DMS79 treated with DMSO at 0.1 percent for 48 hours (cell line): ENCODE measurements around the gene PTPRD.

Source experiments
- DNase-seq: peaks from one replicate; lab custom pipeline; 2025; lab: John Stamatoyannopoulos, UW

The PTPRD gene

DNA sequence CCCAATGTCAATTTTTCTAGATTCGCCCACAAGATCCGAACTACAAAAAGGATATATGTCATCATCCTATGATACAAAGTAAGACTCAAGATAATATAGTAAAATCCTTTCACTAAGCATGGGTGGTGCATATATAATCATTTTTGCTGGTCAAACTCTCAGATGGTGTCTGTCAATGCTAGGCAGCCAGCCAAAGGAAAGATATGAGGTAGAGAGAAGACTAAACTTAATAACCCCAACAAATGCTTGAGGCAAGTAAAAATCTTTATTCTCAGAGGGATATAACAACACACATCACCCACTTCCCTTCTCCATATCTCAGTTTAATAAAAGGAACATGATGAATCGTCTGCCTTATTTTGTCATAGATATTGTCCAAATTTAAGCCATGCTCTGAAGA lies 1972.0 kb downstream of the PTPRD start:
- no peak for DNase-seq

DNA sequence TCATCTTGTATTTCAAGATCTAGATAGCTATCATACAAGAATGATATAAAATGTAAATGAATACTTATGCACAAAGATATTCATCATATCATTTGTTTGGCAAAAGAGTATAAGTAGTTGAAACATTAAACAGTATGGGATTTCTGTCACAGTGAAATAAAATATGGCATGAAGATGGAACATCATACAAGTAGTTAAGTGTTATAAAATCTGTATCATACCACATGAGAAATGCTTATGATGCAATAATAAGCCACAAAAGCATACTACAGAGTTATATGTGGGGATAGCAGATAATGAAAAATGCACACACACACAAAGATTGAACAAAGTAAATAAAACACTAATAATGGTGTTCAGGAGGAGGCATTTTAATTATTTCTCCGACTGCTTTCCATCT lies 1975.2 kb downstream of the PTPRD start:
- DNase-seq = no peak

DNA sequence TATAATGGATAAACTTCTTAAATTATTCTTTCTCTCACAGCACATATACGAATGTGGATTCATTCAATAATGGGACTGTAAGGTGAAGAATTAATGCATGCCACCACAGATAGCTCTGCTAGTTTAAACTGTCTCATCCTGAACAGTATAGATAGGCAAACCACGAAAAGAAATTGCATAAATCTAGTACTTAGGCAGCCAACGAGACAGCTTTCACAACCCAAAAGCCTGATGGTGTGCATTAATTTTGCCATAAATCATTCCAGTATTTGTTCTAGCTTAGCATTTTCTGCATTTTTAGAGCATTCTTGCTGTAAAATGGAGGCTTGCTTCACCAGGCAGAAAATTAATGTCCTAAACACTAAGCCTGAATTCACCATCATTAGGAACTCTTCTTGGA lies 1979.0 kb downstream of the PTPRD start:
- no peak for DNase-seq

DNA sequence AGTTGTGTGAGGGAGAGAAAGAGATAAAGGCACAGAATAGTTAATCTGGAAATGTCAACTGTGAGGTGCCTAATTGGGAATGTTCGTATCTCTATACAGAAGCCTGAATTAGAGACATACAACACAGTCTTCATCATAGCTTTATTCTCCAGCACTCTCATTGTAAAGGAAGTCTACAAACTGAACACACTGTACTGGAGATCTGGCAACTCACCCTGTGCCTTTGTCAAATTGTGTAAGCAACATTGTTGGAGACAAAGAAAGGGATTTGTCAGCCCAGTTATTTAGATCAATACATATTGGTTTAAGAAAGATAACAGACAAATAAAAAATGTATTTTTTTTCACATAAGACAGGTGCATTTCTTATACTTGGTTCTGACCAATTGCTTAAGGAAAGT lies 1980.3 kb downstream of the PTPRD start:
- DNase-seq = no peak

DNA sequence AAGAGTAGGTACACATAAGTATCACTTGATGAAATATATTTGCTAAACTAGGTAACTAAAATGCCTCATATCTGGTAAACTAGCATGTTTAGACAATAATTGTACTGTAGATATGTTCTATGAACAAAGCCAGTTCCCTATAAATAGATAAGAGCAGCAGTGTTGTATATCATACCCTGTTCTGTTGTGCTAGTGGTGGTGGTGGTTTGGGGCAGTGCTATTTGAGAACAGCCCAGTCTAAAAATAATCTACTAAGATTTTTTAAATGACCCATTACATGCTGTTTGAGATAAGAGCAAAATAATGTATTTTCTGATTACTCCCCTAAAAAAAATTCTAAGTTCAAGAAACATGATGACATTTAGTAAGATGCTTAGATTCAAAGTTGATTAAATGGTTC lies 1984.0 kb downstream of the PTPRD start:
- DNase-seq = no peak

DNA sequence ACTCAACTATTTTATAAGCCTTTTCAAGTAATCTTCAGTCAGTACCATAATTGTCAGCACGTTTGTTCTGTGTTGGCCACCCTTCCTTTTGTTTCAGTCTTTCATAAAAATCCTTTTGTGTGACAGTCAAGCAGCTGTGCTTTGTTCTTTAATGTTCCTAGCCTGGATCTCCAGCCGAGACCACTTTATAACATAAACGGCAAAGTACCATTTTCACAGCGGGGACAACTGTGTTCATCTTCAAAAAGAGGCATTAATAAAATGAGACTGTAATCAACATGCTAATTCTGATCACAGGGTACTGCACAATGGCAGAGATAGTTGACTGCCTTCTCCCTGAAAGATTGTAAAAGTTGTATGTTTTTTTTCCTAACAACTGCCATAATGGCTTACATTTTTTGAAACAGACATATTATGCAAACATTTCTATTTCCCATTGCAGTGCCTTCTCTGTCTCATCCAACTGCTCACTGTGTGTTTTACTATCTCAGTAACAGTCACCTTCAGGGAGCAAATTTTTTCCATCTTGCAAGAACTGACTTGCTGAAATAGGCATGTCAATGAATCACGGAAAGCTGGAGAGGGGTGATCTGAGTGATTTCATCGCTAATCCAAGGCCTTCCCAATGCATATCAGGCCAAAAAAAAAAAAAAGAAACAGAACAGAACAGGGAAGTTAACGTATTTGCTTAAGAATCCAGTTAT lies 1984.7 kb downstream of the PTPRD start:
- no peak for DNase-seq

DNA sequence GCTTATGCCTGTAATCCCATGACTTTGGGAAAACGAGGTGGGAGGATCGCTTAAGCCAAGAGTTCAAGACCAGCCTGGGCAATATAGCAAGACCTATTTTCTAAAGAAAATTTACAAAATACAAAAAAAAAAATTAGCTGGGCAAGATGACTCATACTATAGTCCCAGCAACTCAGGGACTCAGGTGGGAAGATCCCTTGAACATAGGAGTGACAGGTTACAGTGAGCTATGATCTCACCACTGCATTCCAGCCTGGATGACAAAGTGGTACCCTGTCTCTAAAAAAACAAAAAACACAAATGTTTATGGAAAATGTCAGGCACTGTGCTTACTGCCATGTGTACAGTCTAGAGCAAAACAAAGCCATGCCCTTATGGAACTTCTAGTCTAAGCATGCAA lies 1989.9 kb downstream of the PTPRD start:
- DNase-seq = no peak

DNA sequence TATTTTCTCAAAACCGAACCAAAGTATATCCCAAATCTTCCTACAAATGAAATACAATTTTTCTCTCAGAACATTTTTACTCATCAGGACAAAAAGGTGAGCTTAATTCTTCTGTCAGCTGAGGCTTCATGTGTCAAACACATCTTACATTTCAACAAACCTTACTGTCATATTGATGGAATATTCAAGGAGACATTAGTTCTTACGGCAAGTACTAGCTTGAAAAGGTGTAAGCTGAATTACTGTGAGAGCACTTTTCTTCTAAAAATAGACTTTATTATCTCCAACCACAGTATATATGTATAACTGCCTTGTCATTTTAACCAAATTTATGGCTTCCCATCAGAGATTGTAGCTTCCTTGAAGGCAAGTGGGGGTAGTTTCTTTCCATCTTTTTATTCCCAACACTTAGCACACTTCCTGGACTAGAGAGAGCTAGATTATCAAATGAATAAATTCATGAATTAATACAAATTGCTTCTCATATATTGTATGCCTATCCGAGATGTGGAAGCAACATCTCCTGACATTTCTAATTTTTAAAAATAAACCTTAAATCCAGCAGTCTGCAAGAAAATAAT lies 1990.5 kb downstream of the PTPRD start:
- no peak for DNase-seq

DNA sequence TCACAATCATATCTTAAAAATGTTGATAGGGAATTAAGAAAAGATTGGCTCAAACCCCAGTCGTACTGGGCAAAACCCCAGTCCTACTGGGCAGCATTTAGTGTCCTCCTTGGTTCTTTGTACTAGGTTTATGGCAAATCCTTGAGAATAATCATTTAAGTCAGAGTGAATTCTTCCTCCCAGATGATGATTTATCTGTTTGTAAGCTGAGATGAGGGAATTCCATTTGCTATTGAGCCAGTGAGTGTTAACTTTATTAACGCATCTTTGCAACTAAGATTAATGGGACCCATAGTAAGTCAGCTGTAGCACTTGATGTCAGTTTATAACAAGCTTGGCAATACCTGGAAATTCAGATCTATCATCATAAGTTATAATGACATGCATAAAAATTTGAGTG lies 1991.4 kb downstream of the PTPRD start:
- DNase-seq = peak; percentile 36

DNA sequence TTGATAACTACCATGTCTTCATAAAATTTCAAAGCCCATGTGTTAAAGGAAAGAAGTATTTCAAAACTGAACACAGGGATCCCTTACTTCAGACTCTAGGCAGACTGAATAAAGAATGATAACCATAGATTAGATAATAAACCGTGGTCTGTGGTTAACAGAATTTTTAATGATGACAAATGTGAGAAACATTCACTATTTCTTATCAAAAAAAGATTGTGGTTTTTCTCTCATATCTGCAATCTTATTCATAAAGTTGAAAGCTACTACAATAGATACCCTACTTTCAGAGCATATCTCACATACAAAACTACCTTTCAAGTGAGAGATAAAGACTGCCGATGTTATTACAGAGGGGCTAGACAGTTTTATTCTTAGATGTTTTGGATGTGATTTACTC lies 1996.4 kb downstream of the PTPRD start:
- no peak for DNase-seq

DNA sequence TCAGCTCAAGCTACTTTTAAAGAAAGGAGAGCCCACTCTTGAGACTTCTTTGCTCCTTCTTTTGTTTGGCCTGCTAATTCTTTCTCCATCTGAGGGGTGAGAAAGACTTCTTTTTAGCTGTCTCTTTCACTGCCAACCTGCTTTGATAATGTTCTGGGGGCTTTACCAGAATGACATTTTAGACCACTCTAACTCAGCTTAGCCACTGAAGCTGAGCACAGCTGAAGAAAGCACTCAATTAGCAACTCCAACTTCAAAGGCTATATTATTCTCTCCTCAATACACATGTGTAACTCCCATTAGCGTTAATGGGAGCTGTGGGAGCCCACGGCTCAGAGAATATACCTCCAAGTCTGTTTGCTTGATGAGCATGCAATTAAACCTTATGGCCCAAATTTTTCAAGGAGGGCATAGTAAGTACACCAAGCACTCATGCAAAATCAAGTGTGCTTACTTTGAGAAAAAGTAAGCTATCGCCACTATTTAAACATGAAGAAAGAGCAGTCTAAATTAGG lies 1997.8 kb downstream of the PTPRD start:
- DNase-seq = peak; percentile 71

DNA sequence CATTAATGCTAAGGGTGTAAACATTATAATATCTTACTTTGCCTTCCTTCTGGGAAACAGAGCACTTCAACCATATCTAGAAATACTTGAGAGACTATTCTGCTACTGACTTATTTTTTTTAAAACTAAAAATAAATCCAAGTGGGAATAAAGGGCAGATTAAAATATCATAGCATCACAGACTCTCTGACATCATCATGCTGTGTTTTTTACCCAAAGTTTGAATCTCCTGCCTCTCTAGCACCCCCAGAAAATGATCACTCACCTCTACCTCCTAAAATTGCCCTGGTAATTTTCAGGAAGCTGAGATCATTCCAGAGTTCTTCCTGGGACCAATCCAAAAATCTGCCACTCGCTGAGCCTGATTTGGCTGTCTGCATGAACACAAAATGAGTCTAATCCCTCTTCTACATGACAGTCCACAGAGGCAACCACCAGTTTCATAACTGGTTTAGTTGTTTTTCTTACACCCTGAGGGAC lies 1999.4 kb downstream of the PTPRD start:
- no peak for DNase-seq

DNA sequence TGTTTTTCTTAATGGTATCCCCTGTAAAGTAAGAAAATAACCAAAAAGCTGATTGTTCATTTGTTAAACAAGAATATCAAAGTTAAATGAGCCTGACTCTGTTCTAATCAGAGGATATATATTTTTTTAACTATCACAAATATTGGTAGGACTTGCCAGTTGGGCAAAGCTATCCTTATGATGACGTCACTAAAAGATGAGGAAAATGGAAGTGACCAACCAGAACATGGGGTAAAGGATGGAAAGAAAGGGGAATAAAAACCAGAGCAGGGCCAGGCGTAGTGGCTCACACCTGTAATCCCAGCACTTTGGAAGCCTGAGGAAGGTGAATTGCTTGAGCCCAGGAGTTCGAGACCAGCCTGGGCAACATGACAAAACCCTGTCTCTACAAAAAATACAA lies 2001.6 kb downstream of the PTPRD start:
- no peak for DNase-seq

DNA sequence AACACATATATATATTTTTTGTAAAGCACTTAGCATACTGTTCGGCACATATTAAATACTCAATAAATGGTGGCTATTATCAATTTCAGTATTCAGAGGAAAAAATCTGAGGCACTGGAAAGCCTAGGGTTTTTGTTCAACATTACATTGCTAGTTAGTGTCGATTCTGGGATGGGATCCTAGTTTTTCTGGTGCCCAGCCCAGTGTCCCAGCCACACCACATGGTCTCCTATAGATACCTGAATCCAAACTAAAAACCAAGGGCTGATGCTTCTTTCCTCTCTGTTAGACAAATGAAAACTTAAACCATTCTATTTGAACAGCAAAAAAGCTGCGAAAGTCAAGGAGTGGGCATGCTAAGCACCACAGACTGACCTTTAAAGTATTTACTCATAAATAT lies 2002.5 kb downstream of the PTPRD start:
- no peak for DNase-seq

DNA sequence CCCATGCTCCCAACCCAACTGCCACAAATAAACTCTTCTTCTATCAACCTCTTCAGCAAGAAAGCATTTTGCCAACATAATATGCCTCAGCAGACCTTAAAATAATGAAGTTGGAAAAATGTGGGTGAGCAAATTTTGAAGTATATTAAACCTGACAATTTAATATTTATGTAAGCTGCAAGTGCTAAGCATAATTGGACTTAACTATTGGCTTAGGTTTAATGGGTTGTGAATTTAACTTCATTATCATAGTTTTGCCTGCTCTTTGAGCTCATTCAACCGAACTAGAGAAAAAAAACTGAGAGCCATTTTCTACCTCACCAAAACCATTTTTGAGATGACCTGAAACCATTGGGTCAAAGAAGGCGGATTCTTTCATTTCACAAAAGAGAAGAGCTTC lies 2007.7 kb downstream of the PTPRD start:
- DNase-seq = peak; percentile 26

DNA sequence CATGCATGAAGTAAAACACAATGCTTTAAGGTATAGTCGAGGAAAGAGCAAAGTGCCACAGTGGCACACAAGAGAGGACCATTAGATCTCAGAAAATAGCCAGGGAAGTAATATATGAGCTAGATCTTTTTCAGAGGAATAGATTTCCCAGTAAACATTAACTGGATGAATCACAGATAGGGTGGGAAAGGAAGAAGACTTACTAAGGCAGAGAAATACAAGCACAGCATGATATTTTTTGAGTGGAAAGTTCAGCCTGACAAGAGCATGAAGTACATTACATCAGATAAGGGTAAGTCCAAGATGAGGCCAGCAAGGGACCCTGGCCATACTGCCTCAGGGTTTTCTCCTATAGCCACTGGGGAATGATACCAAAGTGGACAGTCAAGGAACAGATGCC lies 2008.6 kb downstream of the PTPRD start:
- DNase-seq = no peak

DNA sequence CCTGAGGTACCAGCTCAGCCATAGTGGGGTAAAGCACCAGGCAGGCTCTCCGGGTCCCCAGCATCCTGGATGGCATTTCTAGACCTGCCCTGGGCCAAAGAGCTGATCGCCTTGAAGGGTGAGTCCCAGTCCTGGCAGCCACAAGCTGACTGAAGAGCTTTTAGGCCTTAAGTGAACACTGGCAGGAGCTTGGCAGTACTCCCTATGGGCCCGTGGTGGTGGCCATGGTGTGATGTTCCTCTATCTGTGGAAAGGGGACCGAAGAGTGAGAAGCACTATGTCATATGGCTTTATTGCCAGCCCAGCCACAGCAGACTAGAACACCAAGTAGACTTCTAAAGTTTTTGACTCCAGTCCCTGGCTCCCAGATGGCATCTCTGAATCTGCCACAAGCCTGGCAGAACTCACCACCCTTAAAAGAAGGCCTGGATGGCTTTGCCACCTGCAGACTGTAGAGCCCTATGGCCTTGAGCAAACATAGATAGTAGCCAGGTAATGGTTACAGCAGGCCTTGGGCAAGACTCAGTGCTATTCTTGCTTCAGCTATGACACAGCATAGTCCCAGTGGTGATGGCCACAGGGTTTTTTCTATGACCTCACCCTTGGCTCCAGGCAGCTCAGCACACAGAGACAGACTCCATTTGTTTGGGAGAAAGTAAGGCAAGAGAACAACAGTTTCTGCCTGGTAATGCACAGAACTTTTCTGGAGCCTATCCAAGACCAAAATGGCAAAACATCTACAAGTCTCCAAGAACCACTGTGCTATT lies 2011.7 kb downstream of the PTPRD start:
- no peak for DNase-seq

DNA sequence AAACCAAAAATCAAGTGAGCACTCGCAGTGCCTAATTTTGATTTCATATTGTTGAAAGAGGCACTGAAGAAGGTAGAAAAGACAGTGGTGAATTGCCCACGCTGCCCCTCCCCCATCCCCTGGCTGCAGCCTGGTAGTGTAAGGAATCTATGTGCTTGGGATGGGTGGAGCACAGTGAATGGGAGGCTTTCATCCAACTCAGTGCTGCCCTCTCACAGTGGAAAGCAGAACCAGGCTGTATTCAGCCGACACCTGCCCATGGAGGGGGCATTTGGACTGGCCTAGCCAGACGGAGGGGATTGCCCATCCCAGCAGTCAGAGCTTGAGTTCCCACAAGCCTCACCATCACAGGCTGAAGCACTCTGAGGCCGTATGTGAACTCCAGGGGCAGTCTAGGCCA lies 2012.9 kb downstream of the PTPRD start:
- no peak for DNase-seq

DNA sequence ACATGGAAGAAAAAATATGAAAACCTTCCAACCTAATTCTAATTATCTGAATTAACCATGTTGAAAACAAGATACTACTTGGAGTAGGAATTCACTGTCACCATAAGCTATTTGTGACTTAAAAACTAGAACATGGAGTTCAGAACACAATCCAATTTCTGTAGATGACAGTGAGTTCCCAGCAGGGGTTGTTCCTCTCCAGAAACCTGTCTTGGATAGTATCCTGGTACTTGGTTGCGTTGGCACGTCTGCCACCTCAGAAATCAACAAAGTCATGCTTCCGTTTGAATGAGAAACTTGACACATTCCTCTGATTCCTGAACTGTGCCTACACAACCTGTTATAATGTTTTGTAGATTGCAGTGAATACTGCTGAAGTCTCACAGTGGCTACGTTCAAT lies 2023.3 kb downstream of the PTPRD start:
- DNase-seq = no peak

DNA sequence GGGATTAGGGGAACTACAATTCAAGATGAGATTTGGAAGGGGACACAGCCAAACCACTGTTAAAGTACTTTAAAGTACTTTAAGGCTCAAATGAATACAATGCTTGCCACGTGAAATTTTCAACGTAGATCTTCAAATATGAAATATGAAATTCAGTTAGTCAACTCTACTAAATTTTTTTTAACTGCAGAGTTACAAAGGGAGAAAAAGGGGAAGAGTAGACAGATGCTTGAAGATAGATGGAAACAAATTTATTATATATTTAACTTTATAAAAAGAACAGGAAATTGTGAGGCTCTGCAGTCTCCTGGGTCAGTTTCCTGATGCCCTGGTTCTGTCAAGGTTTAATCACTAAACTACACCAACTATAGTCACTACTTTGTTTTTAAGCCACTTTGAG lies 2027.8 kb downstream of the PTPRD start:
- no peak for DNase-seq

DNA sequence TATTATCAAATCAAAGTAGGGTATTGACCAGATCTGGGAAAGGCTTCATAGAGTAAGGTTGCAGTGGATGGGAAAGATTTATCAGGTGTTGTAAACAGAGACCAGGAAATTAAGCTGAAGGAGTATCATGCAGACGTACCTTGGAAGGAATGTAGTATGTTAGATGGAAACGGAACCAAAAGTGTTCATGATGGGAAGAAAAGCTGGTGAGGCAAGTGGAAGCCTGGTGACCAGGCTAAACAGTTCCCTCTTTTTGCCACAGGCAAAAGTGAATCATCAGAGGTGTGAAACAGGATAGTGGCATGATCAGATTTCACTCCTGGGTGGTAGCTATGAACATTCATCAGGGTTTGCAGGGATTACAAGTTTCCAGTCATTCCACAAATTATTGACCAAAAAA lies 2033.1 kb downstream of the PTPRD start:
- no peak for DNase-seq

DNA sequence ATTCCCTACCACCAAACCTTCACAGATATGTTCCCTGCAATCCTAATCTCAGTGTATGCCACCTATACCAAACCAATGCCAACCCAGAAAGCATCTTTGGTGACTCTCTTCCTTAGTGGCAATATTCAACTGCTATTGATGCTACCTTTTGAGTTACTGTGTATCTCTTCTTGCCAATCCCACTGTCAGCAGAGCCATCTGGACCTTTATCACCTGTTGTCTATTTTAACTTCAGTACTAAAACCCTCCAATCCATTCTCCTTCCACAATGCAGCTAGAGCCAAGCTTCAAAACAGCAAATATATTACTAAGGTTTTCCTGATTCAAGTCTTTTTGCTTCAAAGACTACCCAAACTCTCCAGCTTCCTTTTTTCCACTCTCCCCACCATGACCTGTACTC lies 2036.1 kb downstream of the PTPRD start:
- no peak for DNase-seq

DNA sequence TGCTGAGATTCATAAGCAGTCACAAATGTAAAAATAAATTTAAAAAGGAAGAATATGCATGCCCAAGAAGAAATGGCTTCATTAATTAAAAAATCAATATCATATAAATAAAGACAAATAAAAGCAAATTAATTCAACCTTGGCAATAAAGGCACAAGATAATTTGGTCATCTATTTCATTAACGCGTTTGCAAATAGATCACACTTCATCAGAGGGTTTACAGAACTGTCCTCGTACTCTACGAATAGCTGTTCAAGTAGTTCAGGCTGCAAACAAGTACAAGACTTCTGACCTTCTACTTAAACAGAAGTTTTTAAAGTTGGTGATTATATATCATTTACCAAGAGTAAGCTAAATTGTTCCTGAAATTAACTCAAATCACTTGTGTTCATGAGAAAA lies 2038.0 kb downstream of the PTPRD start:
- no peak for DNase-seq
